DND-41 (cell line): ENCODE data around the gene COX15.

ENCODE experiments used
- ATAC-seq: fragments of 200-7000 bp; cut with Tn5 transposase; 3 replicates; pipeline ENCODE4 v1.9.1; 2021; ENCODE audit warnings: low read depth; ENCODE audit not compliant: insufficient read depth
- DNase-seq: peaks from one replicate; pipeline ENCODE4 v3.0.0-alpha.2; 2020
- H2AFZ ChIP-seq: 2 replicates; pipeline ENCODE4 v1.6.0; 2012; ENCODE audit warnings: low read depth, low read length
- H3K27ac ChIP-seq: 2 replicates; pipeline ENCODE4 v1.5.1; 2012; ENCODE audit warnings: low read length, inconsistent platforms
- H3K27me3 ChIP-seq: fragments of 200-600 bp; sonication (generic); 2 replicates; pipeline ENCODE4 v1.6.0; 2012; ENCODE audit warnings: low read length, mild to moderate bottlenecking, inconsistent platforms; ENCODE audit not compliant: insufficient read depth, poor library complexity
- H3K36me3 ChIP-seq: 2 replicates; pipeline ENCODE4 v1.5.1; 2012; ENCODE audit warnings: low read length, inconsistent platforms; ENCODE audit not compliant: insufficient read depth
- H3K4me1 ChIP-seq: 2 replicates; pipeline ENCODE4 v1.5.1; 2012; ENCODE audit warnings: mild to moderate bottlenecking, low read length; ENCODE audit not compliant: insufficient read depth
- H3K4me2 ChIP-seq: 2 replicates; pipeline ENCODE4 v1.6.0; 2012; ENCODE audit warnings: mild to moderate bottlenecking, moderate library complexity, low read length, inconsistent platforms; ENCODE audit not compliant: insufficient read depth
- H3K4me3 ChIP-seq, 2 experiments: fragments of 200-600 bp in 1 of 2; shearing (Covaris generic) in 1 of 2; 2 replicates each; pipeline ENCODE4 v1.5.1; 2012 to 2016; ENCODE audit warnings: inconsistent platforms in 2 of 2, low read length in 2 of 2, mild to moderate bottlenecking in 2 of 2, low read depth in 1 of 2, moderate library complexity in 1 of 2
- H3K79me2 ChIP-seq: 2 replicates; pipeline ENCODE4 v1.6.0; 2012; ENCODE audit warnings: low read length, inconsistent platforms; ENCODE audit not compliant: insufficient read depth
- H3K9ac ChIP-seq: 2 replicates; pipeline ENCODE4 v1.6.0; 2012; ENCODE audit warnings: low read depth, mild to moderate bottlenecking, inconsistent platforms, low read length, moderate library complexity
- H3K9me3 ChIP-seq: 2 replicates; pipeline ENCODE4 v1.5.1; 2012; ENCODE audit warnings: low read length, moderate library complexity, mild to moderate bottlenecking, inconsistent platforms; ENCODE audit not compliant: insufficient read depth, severe bottlenecking
- H4K20me1 ChIP-seq: 2 replicates; pipeline ENCODE4 v1.6.0; 2012; ENCODE audit warnings: low read length; ENCODE audit not compliant: insufficient read depth
- EZH2 ChIP-seq: IDR thresholded peaks from 3 replicates; pipeline ENCODE4 v1.6.1; 2012; ENCODE audit warnings: borderline replicate concordance, low read depth, mild to moderate bottlenecking, moderate library complexity, low read length, inconsistent platforms; ENCODE audit not compliant: severe bottlenecking
- TF ChIP-seq, protein P1 (sequence below): IDR thresholded peaks from 2 replicates; pipeline ENCODE4 v1.5.1; 2012; ENCODE audit warnings: borderline replicate concordance, low read length, moderate library complexity, mild to moderate bottlenecking; ENCODE audit not compliant: poor library complexity, severe bottlenecking; ENCODE audit errors: extremely low read depth

The COX15 gene

DNA sequence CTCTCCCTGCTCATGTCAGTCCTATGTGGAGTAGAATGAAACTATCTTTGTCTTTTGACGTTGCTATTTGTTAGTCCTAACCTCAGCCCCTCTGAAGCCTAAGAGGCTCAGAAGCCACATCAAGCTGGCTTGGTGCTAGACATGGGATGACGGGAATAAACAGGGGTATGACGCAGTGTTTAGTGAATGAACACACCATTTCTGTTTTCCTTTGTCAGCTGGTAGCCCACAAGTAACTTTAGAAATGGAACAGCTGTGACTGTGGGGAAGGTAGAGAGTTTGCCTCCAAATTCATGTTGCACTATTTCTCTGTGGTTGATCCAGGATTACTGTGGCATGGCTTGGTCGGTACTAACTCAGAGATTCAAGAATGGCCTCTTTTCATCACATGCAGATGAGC, 31.3 kb downstream of the COX15 start:
- H2AFZ ChIP-seq: no peak overlapping the region
- H3K79me2 ChIP-seq: no peaks in the 10 kb centered on the region
- no peaks in the 10 kb centered on the region for H3K9me3 ChIP-seq
- no peak overlapping the region for H3K27ac ChIP-seq
- DNase-seq (no peak), ATAC-seq (no peak)
- H4K20me1 ChIP-seq: no peaks in the 10 kb centered on the region
- H3K4me2 ChIP-seq: no peak overlapping the region
- H3K36me3 ChIP-seq: no peaks in the 10 kb centered on the region
- H3K4me1 ChIP-seq: no peaks in the 10 kb centered on the region
- no peak for TF ChIP-seq EZH2
- TF ChIP-seq, protein P1, sequence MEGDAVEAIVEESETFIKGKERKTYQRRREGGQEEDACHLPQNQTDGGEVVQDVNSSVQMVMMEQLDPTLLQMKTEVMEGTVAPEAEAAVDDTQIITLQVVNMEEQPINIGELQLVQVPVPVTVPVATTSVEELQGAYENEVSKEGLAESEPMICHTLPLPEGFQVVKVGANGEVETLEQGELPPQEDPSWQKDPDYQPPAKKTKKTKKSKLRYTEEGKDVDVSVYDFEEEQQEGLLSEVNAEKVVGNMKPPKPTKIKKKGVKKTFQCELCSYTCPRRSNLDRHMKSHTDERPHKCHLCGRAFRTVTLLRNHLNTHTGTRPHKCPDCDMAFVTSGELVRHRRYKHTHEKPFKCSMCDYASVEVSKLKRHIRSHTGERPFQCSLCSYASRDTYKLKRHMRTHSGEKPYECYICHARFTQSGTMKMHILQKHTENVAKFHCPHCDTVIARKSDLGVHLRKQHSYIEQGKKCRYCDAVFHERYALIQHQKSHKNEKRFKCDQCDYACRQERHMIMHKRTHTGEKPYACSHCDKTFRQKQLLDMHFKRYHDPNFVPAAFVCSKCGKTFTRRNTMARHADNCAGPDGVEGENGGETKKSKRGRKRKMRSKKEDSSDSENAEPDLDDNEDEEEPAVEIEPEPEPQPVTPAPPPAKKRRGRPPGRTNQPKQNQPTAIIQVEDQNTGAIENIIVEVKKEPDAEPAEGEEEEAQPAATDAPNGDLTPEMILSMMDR: no peak
- no peaks in the 10 kb centered on the region for H3K27me3 ChIP-seq
- no peak overlapping the region for H3K4me3 ChIP-seq
- H3K9ac ChIP-seq: no peak overlapping the region

DNA sequence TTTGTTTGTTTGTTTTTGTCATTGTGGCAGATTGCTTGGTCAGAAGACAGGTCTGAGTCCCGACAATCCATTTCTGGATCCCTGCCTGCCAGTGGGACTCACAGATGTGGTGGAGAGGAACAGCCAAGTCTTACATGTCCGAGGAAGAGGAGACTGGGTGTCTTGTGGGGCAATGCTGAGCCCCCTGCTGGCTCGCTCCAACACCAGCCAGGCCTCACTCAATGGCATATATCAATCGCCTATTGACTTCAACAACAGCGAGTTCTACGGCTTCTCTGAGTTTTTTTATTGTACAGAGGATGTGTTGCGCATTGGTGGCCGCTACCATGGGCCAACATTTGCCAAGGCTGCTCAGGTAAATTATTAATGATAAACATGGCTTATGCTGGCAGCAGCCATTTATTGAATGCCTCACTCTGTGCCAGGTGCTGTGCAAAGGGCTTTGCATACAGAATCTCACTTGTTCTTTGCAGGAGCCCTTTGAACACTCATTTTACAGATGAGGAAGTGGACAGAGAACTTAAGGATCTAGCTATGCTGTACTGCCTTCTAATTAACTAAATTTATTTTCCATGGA, 33.3 kb downstream of the COX15 start:
- ATAC-seq (no peak), DNase-seq (no peak)
- Histone ChIP-seq H3K9ac (no peak overlapping the region), H3K27ac (no peak overlapping the region), H4K20me1 (no peaks in the 10 kb centered on the region), H3K79me2 (no peaks in the 10 kb centered on the region), H3K27me3 (no peaks in the 10 kb centered on the region), H2AFZ (no peak overlapping the region), H3K36me3 (no peaks in the 10 kb centered on the region), H3K9me3 (no peaks in the 10 kb centered on the region), H3K4me1 (no peaks in the 10 kb centered on the region), H3K4me3 (no peak overlapping the region), H3K4me2 (no peak overlapping the region)
- TF ChIP-seq EZH2: no peak
- TF ChIP-seq, protein P1: no peak

DNA sequence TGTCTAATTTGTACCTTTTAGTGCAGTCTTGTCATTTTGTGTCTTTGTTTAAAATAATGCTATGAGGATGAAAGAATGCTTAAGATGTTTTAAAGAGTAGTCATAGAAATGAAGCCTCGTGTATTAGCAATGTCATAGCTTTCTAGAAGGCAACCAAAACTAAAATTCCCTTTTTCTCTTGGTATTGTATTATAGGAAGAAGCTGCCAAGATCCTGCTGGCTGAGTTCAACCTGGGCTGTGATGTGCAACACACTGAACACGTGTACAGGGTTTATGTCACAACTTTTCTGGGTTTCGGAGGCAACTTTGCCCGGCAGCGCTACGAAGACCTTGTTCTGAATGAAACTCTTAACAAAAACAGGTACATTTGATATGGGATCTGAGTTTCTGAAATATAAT, 36.2 kb downstream of the COX15 start:
- Histone ChIP-seq H3K9ac (no peak overlapping the region), H3K27me3 (peaks cover 5% of the 10 kb centered on the region), H3K4me3 (no peak overlapping the region), H3K4me1 (no peaks in the 10 kb centered on the region), H3K9me3 (no peaks in the 10 kb centered on the region), H3K27ac (no peak overlapping the region), H3K79me2 (no peaks in the 10 kb centered on the region), H3K36me3 (no peaks in the 10 kb centered on the region), H4K20me1 (no peaks in the 10 kb centered on the region), H3K4me2 (no peak overlapping the region), H2AFZ (no peak overlapping the region)
- TF ChIP-seq, protein P1: no peak
- TF ChIP-seq EZH2: no peak
- DNase-seq (no peak), ATAC-seq (no peak)
